GM19324 (cell line): ENCODE data around the gene MKRN2OS.
"Not testable (repeated sequence)": the region's sequence is repeated elsewhere in the genome, so short reads cannot be mapped to it uniquely, and the experiment has no call there.

Experiments used
- ATAC-seq: cut with Tn5 transposase; IDR thresholded peaks from one replicate; pipeline ENCODE4 v1.9.1; 2021; ENCODE audit warnings: mild to moderate bottlenecking, moderate library complexity; ENCODE audit not compliant: unreplicated experiment, low FRiP score

The MKRN2OS gene

GRCh38 chr3:12562451-12562850, 17.2 kb upstream of the MKRN2OS start:
- no peak for ATAC-seq

- no peak for ATAC-seq
Observed at GRCh38 chr3:12561397-12561796, 16.1 kb upstream of the MKRN2OS start.

GRCh38 chr3:12560505-12561190, 15.3 kb upstream of the MKRN2OS start:
- no peak for ATAC-seq

- no peak for ATAC-seq
Observed at GRCh38 chr3:12559520-12559919, 14.2 kb upstream of the MKRN2OS start.

- ATAC-seq: no peak
Observed at GRCh38 chr3:12558706-12559105, 13.4 kb upstream of the MKRN2OS start.

- ATAC-seq: no peak
Observed at GRCh38 chr3:12557473-12558100, 12.3 kb upstream of the MKRN2OS start.

- ATAC-seq: peak; percentile 94
Observed at GRCh38 chr3:12556690-12557472, 11.6 kb upstream of the MKRN2OS start, which contains the start of gene MKRN2. MKRN2 (plus strand) TSS chr3:12557087; CDS start chr3:12557151, 64 bp downstream.

- no peak for ATAC-seq
Observed at GRCh38 chr3:12556314-12556689, 11.0 kb upstream of the MKRN2OS start.

GRCh38 chr3:12553921-12554391, 8.7 kb upstream of the MKRN2OS start:
- no peak for ATAC-seq

GRCh38 chr3:12549971-12550760, 4.9 kb upstream of the MKRN2OS start:
- ATAC-seq: no peak

GRCh38 chr3:12544652-12545472, 437 bp downstream of the MKRN2OS start:
- ATAC-seq: no peak

- ATAC-seq: not testable (repeated sequence)
Observed at GRCh38 chr3:12543497-12543896, 1.8 kb downstream of the MKRN2OS start.

- no peak for ATAC-seq
Observed at GRCh38 chr3:12541625-12542024, 3.7 kb downstream of the MKRN2OS start.

- ATAC-seq: no peak
Observed at GRCh38 chr3:12536423-12536822, 8.9 kb downstream of the MKRN2OS start.

- ATAC-seq: no peak
Observed at GRCh38 chr3:12532182-12532581, 13.1 kb downstream of the MKRN2OS start.

GRCh38 chr3:12527757-12528143, 17.5 kb downstream of the MKRN2OS start:
- ATAC-seq: no peak

GRCh38 chr3:12522721-12523120, 22.6 kb downstream of the MKRN2OS start:
- no peak for ATAC-seq

GRCh38 chr3:12521010-12521409, 24.3 kb downstream of the MKRN2OS start:
- ATAC-seq: no peak

GRCh38 chr3:12518261-12519028, 26.9 kb downstream of the MKRN2OS start:
- ATAC-seq: no peak
